ENCODE results near the gene PITRM1.
A peak's percentile ranks its signal among the peaks of the same experiment; 100 is the strongest.

The PITRM1 gene

GRCh38 chr10:3197348-3198003 is 24.9 kb upstream of the PITRM1 start:
- peak; percentile 79 for DNase-seq (ENCODE audit: low read depth)
- TF ChIP-seq, protein P1, sequence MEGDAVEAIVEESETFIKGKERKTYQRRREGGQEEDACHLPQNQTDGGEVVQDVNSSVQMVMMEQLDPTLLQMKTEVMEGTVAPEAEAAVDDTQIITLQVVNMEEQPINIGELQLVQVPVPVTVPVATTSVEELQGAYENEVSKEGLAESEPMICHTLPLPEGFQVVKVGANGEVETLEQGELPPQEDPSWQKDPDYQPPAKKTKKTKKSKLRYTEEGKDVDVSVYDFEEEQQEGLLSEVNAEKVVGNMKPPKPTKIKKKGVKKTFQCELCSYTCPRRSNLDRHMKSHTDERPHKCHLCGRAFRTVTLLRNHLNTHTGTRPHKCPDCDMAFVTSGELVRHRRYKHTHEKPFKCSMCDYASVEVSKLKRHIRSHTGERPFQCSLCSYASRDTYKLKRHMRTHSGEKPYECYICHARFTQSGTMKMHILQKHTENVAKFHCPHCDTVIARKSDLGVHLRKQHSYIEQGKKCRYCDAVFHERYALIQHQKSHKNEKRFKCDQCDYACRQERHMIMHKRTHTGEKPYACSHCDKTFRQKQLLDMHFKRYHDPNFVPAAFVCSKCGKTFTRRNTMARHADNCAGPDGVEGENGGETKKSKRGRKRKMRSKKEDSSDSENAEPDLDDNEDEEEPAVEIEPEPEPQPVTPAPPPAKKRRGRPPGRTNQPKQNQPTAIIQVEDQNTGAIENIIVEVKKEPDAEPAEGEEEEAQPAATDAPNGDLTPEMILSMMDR (IDR thresholded peaks at IDR 0.05; ENCODE audit: insufficient read depth, low read depth, low read length, missing control alignments), result peak; percentile 90
- H3K4me3 ChIP-seq (ENCODE audit: low read length), result peak overlapping the region; percentile 33

- no peak overlapping the region for H3K4me3 ChIP-seq (ENCODE audit: low read length)
- no peak for DNase-seq (ENCODE audit: low read depth)
- TF ChIP-seq, protein P1 (IDR thresholded peaks at IDR 0.05; ENCODE audit: insufficient read depth, low read depth, low read length, missing control alignments), result no peak
These were observed 24.4 kb upstream of the PITRM1 start for GRCh38 chr10:3196958-3197347.

- H3K4me3 ChIP-seq (ENCODE audit: low read length), result no peak overlapping the region
- DNase-seq (ENCODE audit: low read depth), result no peak
- TF ChIP-seq, protein P1 (IDR thresholded peaks at IDR 0.05; ENCODE audit: insufficient read depth, low read depth, low read length, missing control alignments), result no peak
These were observed 23.9 kb upstream of the PITRM1 start for GRCh38 chr10:3196482-3196881.

DNA sequence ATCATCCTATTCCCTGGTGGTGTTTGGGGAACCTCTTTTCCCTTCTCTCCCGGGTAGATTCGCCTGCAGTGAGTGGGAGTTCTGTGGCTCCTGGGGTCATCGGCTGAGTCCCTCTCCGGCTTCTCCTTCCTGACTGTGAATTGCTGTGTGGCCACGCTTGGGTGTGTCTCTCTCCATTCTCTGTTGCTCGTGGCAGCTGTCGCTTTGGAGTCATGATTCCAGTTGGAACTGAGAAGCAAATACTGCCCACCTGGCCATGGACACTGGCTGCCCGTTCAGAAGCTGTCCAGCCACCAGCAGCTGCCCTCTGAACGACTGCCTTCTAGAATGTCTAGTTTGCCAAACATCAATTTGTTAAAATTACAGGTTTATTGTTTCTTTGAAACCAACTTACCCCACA is 23.1 kb upstream of the PITRM1 start:
- no peak for DNase-seq (ENCODE audit: low read depth)
- H3K4me3 ChIP-seq (ENCODE audit: low read length), result no peak overlapping the region
- TF ChIP-seq, protein P1 (IDR thresholded peaks at IDR 0.05; ENCODE audit: insufficient read depth, low read depth, low read length, missing control alignments), result no peak

DNA sequence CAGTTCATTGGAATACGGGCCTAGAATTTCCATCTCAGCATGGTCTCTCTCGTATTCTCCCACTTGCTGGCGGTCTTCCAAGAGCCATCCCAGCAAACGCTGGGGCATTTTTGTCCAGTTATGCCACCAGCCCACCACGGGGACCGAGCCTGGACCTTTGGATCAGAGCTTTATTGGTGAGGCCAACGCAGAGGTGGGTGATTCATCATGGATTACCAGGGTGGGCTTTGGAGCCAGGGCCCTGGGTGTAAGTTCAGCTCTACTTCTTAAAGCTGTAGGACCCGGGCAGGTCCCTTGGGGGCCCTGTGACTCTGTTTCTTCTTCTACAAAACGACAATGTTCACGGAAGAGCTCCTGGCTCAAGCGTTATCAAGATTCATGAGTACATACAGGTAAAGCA is 22.7 kb upstream of the PITRM1 start:
- DNase-seq (ENCODE audit: low read depth), result no peak
- TF ChIP-seq, protein P1 (IDR thresholded peaks at IDR 0.05; ENCODE audit: insufficient read depth, low read depth, low read length, missing control alignments), result no peak
- H3K4me3 ChIP-seq (ENCODE audit: low read length), result no peak overlapping the region

- DNase-seq (ENCODE audit: low read depth), result no peak
- H3K4me3 ChIP-seq (ENCODE audit: low read length), result no peak overlapping the region
- TF ChIP-seq, protein P1 (IDR thresholded peaks at IDR 0.05; ENCODE audit: insufficient read depth, low read depth, low read length, missing control alignments), result no peak
These were observed 22.3 kb upstream of the PITRM1 start for GRCh38 chr10:3194871-3195270.

DNA sequence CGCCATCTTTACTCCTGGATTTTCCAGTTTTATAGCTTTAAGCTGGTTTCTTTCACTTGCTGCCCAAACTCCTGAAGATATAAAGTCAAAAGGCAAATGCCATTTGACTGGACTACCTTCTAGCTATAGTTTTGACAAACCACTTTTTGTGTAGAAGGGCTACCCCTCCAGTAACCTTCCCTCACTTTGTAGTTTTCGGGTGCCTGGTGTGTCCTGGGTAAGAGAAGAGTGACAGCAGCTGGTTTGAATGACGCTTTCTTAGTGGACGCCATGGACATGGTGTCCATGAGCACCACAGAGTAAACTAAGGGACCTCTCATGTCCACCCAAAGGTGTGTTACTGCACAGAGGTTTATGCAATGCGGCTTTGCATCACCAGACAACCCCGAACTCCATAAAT is 21.2 kb upstream of the PITRM1 start:
- H3K4me3 ChIP-seq (ENCODE audit: low read length), result no peak overlapping the region
- DNase-seq (ENCODE audit: low read depth), result no peak
- TF ChIP-seq, protein P1 (IDR thresholded peaks at IDR 0.05; ENCODE audit: insufficient read depth, low read depth, low read length, missing control alignments), result no peak
